ENCODE data around the gene ARHGAP8. TPM values are rescaled to one million over a fixed set of nuclear protein-coding genes. Genes with fewer than 3 reads are reported as not detected.

Gene ARHGAP8
- total RNA-seq, 1 donor from 2014 or later, result 0.49 TPM

DNA sequence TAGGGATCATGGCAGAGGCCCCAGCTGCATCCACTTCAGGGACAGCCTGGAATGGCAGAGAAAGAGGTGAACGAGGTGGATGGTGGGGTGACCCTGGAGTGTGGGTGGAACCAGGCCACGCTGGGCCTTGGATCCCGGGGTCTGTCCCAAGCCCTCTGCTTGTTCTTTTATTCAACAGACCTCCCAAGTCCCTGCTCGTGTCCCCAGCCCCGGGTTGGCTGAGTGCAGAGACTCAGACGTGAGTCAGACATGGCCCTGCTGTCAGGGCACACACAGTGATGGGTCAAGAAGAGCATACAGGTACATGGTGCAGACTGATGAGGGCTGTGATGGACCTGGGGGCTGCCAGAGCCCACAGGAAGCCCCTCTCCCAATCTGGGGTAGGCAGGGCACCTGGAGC is 6.6 kb downstream of the ARHGAP8 start:
- no peak for DNase-seq
- TF ChIP-seq, protein P1, sequence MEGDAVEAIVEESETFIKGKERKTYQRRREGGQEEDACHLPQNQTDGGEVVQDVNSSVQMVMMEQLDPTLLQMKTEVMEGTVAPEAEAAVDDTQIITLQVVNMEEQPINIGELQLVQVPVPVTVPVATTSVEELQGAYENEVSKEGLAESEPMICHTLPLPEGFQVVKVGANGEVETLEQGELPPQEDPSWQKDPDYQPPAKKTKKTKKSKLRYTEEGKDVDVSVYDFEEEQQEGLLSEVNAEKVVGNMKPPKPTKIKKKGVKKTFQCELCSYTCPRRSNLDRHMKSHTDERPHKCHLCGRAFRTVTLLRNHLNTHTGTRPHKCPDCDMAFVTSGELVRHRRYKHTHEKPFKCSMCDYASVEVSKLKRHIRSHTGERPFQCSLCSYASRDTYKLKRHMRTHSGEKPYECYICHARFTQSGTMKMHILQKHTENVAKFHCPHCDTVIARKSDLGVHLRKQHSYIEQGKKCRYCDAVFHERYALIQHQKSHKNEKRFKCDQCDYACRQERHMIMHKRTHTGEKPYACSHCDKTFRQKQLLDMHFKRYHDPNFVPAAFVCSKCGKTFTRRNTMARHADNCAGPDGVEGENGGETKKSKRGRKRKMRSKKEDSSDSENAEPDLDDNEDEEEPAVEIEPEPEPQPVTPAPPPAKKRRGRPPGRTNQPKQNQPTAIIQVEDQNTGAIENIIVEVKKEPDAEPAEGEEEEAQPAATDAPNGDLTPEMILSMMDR (IDR thresholded peaks at IDR 0.05), result no peak
- no peak for ATAC-seq (ENCODE audit: low read depth)
- intact Hi-C loops (cut with micrococcal nuclease), result no loop called here
- H3K4me1 Mint-ChIP-seq, result no peaks in the 10 kb centered on the region
- no peak overlapping the region for H3K27ac Mint-ChIP-seq
- no peaks in the 10 kb centered on the region for H3K36me3 Mint-ChIP-seq (ENCODE audit: low read depth)
- POLR2A ChIA-PET, result no interaction called here
- H3K27me3 Mint-ChIP-seq, result peaks cover 31% of the 10 kb centered on the region
- no peak overlapping the region for H3K4me3 Mint-ChIP-seq
- H3K9me3 Mint-ChIP-seq, result peaks cover 7% of the 10 kb centered on the region
- CTCF ChIA-PET, result no interaction called here

- no peak for DNase-seq
- intact Hi-C loops (cut with micrococcal nuclease), result no loop called here
- TF ChIP-seq, protein P1 (IDR thresholded peaks at IDR 0.05), result no peak
- POLR2A ChIA-PET, result no interaction called here
- no peak for ATAC-seq (ENCODE audit: low read depth)
- CTCF ChIA-PET, result no interaction called here
- Mint-ChIP-seq H3K9me3 (peaks cover 7% of the 10 kb centered on the region), H3K27ac (no peak overlapping the region), H3K4me3 (no peak overlapping the region), H3K4me1 (no peaks in the 10 kb centered on the region), H3K27me3 (peaks cover 26% of the 10 kb centered on the region), H3K36me3 (ENCODE audit: low read depth) (no peaks in the 10 kb centered on the region)
These were observed 7.3 kb downstream of the ARHGAP8 start for GRCh38 chr22:44759430-44760310.

DNA sequence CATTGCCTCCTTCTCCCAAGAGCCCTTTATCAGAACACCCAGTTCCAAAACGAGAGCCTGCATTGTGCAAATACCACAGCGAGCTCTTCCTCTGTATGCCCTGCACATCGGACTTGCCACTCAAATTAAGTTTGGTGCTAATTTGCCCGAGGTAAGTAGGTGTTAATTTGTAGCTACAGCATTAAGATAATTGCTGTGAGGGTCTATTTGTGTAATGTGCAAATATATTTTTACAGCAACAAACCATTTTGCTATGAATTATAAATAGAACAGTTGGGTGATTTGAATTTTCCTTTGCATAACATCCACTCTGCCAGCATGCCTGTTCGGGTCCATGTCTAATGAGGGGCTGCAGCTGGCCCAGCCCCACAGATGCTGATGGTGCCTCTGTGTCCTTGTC is 8.1 kb downstream of the ARHGAP8 start:
- H3K36me3 Mint-ChIP-seq (ENCODE audit: low read depth), result no peaks in the 10 kb centered on the region
- ChIA-PET CTCF (no interaction called here), POLR2A (no interaction called here)
- TF ChIP-seq, protein P1 (IDR thresholded peaks at IDR 0.05), result no peak
- H3K9me3 Mint-ChIP-seq, result peaks cover 7% of the 10 kb centered on the region
- no peak overlapping the region for H3K4me3 Mint-ChIP-seq
- no peaks in the 10 kb centered on the region for H3K4me1 Mint-ChIP-seq
- H3K27me3 Mint-ChIP-seq, result peaks cover 21% of the 10 kb centered on the region
- intact Hi-C loops (cut with micrococcal nuclease), result no loop called here
- no peak for ATAC-seq (ENCODE audit: low read depth)
- DNase-seq, result no peak
- H3K27ac Mint-ChIP-seq, result no peak overlapping the region

GRCh38 chr22:44761025-44761424 is 8.7 kb downstream of the ARHGAP8 start:
- Mint-ChIP-seq H3K36me3 (ENCODE audit: low read depth) (no peaks in the 10 kb centered on the region), H3K4me3 (no peak overlapping the region), H3K9me3 (peaks cover 7% of the 10 kb centered on the region), H3K27me3 (peaks cover 17% of the 10 kb centered on the region), H3K27ac (no peak overlapping the region), H3K4me1 (no peaks in the 10 kb centered on the region)
- TF ChIP-seq, protein P1 (IDR thresholded peaks at IDR 0.05), result no peak
- intact Hi-C loops (cut with micrococcal nuclease), result no loop called here
- POLR2A ChIA-PET, result no interaction called here
- DNase-seq (no peak), ATAC-seq (ENCODE audit: low read depth) (no peak)
- CTCF ChIA-PET, result no interaction called here

- H3K36me3 Mint-ChIP-seq (ENCODE audit: low read depth), result no peaks in the 10 kb centered on the region
- ATAC-seq (ENCODE audit: low read depth), result no peak
- no peaks in the 10 kb centered on the region for H3K4me1 Mint-ChIP-seq
- ChIA-PET POLR2A (no interaction called here), CTCF (no interaction called here)
- H3K27me3 Mint-ChIP-seq, result peaks cover 3% of the 10 kb centered on the region
- no peak overlapping the region for H3K27ac Mint-ChIP-seq
- DNase-seq, result no peak
- TF ChIP-seq, protein P1 (IDR thresholded peaks at IDR 0.05), result no peak
- intact Hi-C loops (cut with micrococcal nuclease), result no loop called here
- no peak overlapping the region for H3K4me3 Mint-ChIP-seq
- H3K9me3 Mint-ChIP-seq, result peaks cover 7% of the 10 kb centered on the region
These were observed 12.0 kb downstream of the ARHGAP8 start for GRCh38 chr22:44764373-44764772.
